ENCODE data around the gene EIPR1.

The EIPR1 gene

DNA sequence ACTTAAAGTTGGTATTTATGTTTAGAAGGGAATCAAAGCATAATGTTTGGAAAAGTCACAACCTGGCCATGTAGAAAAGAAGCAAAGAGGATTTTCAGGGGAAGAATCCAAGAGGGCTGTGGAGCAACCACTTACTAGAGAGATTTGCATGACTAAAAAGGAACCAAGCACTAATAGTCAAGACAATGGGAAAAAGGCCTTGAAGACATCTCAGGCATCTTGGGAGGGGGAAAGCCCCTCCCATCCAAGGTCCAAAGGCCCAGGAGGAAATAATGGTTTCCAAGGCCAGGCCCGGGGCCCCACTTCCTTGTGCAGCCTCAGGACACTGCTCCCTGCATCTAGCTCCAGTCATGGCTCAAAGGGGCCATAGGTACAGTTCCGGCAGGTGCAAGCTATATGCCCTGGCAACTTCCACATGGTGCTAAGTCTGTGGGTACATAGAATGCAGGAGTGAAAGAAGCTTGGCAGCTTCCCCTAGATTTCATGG, 128.1 kb downstream of the EIPR1 start:
- Histone ChIP-seq H3K4me1 (ENCODE audit: control insufficient read depth, insufficient read depth, low read length) (peaks cover 3% of the 10 kb centered on the region), H3K4me3 (ENCODE audit: low read length) (no peak overlapping the region), H3K27me3 (ENCODE audit: control insufficient read depth, insufficient read depth, low read length) (no peaks in the 10 kb centered on the region), H3K9ac (ENCODE audit: low read length) (no peak overlapping the region), H3K36me3 (ENCODE audit: control insufficient read depth, insufficient read depth, low read length) (peaks cover 5% of the 10 kb centered on the region), H3K9me3 (ENCODE audit: control insufficient read depth, low read length) (peaks cover 7% of the 10 kb centered on the region)

DNA sequence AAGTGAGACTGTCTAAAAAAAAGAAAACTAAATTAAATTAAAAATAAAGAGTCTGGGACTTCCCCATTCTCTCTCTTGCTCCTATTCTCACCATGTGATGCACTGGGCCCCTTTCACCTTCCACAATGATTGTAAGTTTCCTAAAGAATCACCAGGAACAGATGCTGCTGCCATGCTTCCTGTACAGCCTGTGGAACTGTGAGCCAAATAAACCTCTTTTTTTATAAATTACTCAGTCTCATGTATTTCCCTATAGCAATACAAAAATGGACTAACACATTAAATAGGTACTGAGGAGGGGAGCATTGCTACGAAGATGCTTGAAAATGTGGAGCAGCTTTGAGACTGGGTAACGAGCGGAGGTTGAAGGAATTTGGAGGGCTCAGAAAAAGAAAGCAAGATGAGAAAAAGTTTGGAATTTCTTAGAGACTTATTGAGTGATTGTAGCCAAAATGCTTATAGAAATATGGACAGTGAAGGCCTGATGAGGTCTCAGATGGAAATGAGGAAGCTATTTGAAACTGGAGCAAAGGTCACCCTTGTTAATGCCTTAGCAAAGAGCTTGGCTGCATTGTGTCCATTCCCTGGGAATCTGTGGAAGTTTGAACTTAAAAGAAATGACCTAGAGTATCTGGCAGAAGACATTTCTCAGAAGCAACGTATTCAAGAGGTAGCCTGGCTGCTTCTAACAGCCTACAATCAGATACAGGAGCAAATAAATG, 128.7 kb downstream of the EIPR1 start:
- Histone ChIP-seq H3K9me3 (ENCODE audit: control insufficient read depth, low read length) (peaks cover 7% of the 10 kb centered on the region), H3K4me1 (ENCODE audit: control insufficient read depth, insufficient read depth, low read length) (peaks cover 5% of the 10 kb centered on the region), H3K27me3 (ENCODE audit: control insufficient read depth, insufficient read depth, low read length) (no peaks in the 10 kb centered on the region), H3K36me3 (ENCODE audit: control insufficient read depth, insufficient read depth, low read length) (peaks cover 5% of the 10 kb centered on the region), H3K9ac (ENCODE audit: low read length) (no peak overlapping the region), H3K4me3 (ENCODE audit: low read length) (no peak overlapping the region)

GRCh38 chr2:3246928-3247714, 130.5 kb downstream of the EIPR1 start:
- peaks cover 5% of the 10 kb centered on the region for H3K4me1 ChIP-seq (ENCODE audit: control insufficient read depth, insufficient read depth, low read length)
- H3K36me3 ChIP-seq (ENCODE audit: control insufficient read depth, insufficient read depth, low read length), result no peaks in the 10 kb centered on the region
- H3K27me3 ChIP-seq (ENCODE audit: control insufficient read depth, insufficient read depth, low read length), result no peaks in the 10 kb centered on the region
- H3K9ac ChIP-seq (ENCODE audit: low read length), result no peak overlapping the region
- peaks cover 7% of the 10 kb centered on the region for H3K9me3 ChIP-seq (ENCODE audit: control insufficient read depth, low read length)
- no peak overlapping the region for H3K4me3 ChIP-seq (ENCODE audit: low read length)

DNA sequence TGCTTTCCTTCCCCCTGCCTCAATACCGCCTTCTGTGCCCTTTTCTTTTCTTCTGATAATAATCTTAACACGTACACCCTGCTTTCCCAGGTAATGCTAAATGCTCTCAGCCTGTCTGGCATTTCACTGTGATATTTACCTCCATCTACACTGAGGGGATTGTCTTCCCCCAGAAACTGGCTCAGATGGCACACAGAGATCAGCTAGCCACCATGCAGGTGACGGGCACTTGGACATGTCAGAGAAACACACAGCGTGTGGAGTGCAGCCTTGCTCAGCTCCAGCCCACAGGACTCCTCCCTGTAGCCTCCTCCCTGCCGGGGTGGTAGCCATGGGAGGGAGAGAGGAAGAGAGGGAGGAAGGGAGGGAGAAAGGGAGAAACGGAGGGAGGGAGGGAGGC, 131.2 kb downstream of the EIPR1 start:
- Histone ChIP-seq H3K9me3 (ENCODE audit: control insufficient read depth, low read length) (peaks cover 7% of the 10 kb centered on the region), H3K27me3 (ENCODE audit: control insufficient read depth, insufficient read depth, low read length) (no peaks in the 10 kb centered on the region), H3K36me3 (ENCODE audit: control insufficient read depth, insufficient read depth, low read length) (no peaks in the 10 kb centered on the region), H3K4me1 (ENCODE audit: control insufficient read depth, insufficient read depth, low read length) (peaks cover 5% of the 10 kb centered on the region), H3K9ac (ENCODE audit: low read length) (no peak overlapping the region), H3K4me3 (ENCODE audit: low read length) (no peak overlapping the region)

DNA sequence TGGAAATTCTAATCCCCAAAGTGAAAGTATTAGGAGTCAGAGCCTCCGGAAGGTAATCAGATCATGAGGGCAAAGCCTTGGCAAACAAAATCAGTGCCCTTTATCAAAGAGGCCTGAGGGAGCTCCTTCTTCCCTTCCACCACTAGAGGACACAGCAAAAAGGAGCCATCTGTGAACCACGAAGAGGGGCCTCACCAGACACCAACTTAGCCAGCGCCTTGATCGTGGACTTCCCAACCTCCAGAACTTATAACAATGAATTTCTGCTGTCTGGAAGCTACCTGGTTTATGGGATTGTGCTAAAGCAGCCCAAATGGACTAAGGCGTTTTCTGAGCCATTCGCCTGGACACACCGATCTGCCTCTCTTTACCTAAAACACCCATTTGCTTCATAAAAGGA, 133.1 kb downstream of the EIPR1 start:
- Histone ChIP-seq H3K9ac (ENCODE audit: low read length) (no peak overlapping the region), H3K36me3 (ENCODE audit: control insufficient read depth, insufficient read depth, low read length) (no peaks in the 10 kb centered on the region), H3K4me1 (ENCODE audit: control insufficient read depth, insufficient read depth, low read length) (peaks cover 5% of the 10 kb centered on the region), H3K27me3 (ENCODE audit: control insufficient read depth, insufficient read depth, low read length) (no peaks in the 10 kb centered on the region), H3K4me3 (ENCODE audit: low read length) (no peak overlapping the region), H3K9me3 (ENCODE audit: control insufficient read depth, low read length) (peaks cover 7% of the 10 kb centered on the region)

GRCh38 chr2:3243804-3244203, 133.8 kb downstream of the EIPR1 start:
- peaks cover 5% of the 10 kb centered on the region for H3K4me1 ChIP-seq (ENCODE audit: control insufficient read depth, insufficient read depth, low read length)
- H3K36me3 ChIP-seq (ENCODE audit: control insufficient read depth, insufficient read depth, low read length), result no peaks in the 10 kb centered on the region
- H3K9me3 ChIP-seq (ENCODE audit: control insufficient read depth, low read length), result peaks cover 1% of the 10 kb centered on the region
- no peaks in the 10 kb centered on the region for H3K27me3 ChIP-seq (ENCODE audit: control insufficient read depth, insufficient read depth, low read length)
- no peak overlapping the region for H3K9ac ChIP-seq (ENCODE audit: low read length)
- H3K4me3 ChIP-seq (ENCODE audit: low read length), result no peak overlapping the region

DNA sequence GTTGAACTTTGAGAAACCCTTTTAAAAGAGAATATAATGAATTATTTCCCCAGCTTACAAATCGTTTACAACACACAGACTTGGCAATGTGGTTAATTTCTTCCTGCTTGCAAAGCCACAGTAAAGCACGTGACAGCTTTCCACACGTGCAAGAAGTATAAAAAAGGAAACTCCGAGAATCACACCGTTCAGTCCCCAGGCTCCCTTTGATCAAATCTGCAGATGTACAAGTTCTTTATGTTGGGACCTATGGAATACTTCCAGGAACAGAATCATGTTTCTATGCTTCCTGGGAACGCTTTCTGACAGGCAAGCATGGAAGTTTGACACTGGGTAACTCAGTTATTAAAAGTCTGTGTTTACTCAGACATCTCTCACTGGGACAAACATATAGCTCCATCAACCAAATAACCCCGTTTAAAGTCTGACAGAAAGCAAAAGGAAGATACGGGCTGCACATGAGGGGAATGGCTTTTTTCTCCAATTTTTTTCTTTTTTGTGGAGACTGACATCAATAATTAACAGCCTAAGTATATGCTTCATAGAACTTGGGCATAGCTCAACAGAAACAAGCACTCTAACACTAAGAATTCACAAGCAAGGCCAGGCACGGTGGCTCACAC, 134.8 kb downstream of the EIPR1 start:
- Histone ChIP-seq H3K9me3 (ENCODE audit: control insufficient read depth, low read length) (no peaks in the 10 kb centered on the region), H3K36me3 (ENCODE audit: control insufficient read depth, insufficient read depth, low read length) (no peaks in the 10 kb centered on the region), H3K4me3 (ENCODE audit: low read length) (no peak overlapping the region), H3K4me1 (ENCODE audit: control insufficient read depth, insufficient read depth, low read length) (peaks cover 5% of the 10 kb centered on the region), H3K27me3 (ENCODE audit: control insufficient read depth, insufficient read depth, low read length) (no peaks in the 10 kb centered on the region), H3K9ac (ENCODE audit: low read length) (no peak overlapping the region)

DNA sequence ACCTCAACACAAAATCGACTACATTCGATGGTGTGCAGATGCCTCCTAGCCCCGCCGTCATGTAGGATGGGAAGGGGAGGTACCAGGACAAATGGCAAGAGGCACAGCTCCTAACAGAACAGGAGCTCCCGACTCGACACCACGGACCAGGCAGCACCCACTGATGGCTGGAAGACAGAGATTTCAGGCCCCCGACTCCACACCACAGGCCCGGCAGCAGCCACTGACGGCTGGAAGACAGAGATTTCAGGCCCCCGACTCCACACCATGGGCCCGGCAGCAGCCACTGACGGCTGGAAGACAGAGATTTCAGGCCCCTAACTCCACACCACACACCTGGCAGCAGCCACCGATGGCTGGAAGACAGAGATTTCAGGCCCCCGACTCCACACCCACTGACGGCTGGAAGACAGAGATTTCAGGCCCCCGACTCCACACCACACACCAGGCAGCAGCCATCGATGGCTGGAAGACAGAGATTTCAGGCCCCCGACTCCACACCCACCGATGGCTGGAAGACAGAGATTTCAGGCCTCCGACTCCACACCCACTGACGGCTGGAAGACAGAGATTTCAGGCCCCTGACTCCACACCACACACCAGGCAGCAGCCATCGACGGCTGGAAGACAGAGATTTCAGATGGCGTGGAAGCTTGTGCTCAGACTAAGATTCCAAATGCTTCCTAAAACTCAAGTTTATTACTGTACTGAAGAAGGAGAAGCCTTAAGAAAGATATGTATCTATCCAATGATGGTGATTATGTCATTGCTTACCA, 135.5 kb downstream of the EIPR1 start:
- H3K36me3 ChIP-seq (ENCODE audit: control insufficient read depth, insufficient read depth, low read length), result no peaks in the 10 kb centered on the region
- no peak overlapping the region for H3K4me3 ChIP-seq (ENCODE audit: low read length)
- H3K27me3 ChIP-seq (ENCODE audit: control insufficient read depth, insufficient read depth, low read length), result no peaks in the 10 kb centered on the region
- H3K4me1 ChIP-seq (ENCODE audit: control insufficient read depth, insufficient read depth, low read length), result peaks cover 5% of the 10 kb centered on the region
- no peaks in the 10 kb centered on the region for H3K9me3 ChIP-seq (ENCODE audit: control insufficient read depth, low read length)
- H3K9ac ChIP-seq (ENCODE audit: low read length), result no peak overlapping the region

DNA sequence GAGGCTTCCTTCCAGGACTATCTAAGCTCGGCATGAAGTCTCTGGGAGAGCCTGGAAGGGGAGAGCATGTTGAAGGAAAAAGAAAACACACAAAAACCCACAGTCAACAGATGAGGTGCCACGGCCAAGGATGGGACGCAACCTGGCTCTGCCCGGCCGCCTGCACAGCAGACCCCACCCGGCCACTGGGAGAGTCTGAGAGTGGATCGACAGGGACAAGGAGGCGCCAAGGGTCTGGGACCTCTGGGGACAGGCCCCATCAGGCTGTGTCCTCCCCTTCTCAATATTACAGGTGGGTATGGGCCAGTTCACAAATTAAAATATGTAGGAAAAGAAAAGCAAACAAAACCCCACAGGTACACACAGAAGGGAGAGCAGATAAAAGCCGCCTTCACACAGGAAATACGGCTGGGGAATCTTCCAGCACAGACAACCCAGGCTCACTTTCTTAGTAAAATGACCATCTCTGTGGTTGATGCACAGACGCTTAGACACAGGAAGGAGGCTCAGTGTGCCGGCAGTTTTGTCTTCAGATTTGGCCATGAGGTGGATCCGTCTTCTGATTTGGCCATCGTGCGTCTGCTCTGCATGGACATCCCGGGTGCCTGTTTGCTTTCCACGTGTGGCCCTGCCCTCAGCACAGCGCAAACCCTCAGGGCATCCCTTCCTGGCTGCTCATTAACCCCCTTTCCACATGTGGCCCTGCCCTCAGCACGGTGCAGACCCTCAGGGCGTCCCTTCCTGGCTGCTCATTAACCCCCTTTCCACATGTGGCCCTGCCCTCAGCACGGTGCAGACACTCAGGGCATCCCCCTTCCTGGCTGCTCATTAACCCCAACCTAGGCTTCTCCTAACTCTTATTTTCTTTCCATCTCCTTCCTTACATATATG, 138.4 kb downstream of the EIPR1 start:
- Histone ChIP-seq H3K27me3 (ENCODE audit: control insufficient read depth, insufficient read depth, low read length) (no peaks in the 10 kb centered on the region), H3K4me1 (ENCODE audit: control insufficient read depth, insufficient read depth, low read length) (peaks cover 3% of the 10 kb centered on the region), H3K4me3 (ENCODE audit: low read length) (no peak overlapping the region), H3K9me3 (ENCODE audit: control insufficient read depth, low read length) (no peaks in the 10 kb centered on the region), H3K9ac (ENCODE audit: low read length) (no peak overlapping the region), H3K36me3 (ENCODE audit: control insufficient read depth, insufficient read depth, low read length) (no peaks in the 10 kb centered on the region)

DNA sequence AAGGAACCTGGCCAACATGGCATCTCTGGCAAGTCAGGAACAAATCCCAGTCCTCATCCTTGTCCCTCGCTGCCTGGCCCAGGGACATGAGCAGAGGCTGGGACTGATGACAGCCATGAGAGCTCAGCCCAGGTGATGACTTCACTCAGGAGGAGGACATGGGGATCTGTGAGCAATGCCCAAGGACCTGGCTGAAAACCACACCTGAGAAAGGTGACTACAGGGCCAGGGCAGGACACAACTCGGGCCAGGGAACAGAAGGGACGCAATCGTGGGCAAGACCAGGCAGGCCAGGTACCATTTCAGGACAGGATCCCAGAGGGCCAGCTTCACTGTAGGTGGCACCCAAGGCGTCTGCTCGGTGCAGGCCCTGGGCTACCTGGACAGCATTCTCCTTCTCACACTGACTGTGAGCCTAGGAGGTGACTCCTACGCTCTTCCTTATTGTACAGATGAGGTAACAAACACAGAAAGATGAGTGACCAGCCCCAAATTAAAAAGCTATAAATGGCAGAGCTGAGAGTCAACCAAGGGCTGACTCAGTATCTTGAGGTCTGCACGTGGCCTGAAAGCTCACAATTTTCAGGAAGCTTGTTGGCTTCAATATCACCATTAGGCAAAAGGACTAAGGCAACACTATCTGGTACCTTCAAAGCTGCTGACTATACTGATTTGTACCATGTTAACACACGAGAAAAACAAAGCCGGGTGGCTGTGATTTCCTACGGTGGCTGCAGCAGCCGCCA, 141.1 kb downstream of the EIPR1 start:
- no peaks in the 10 kb centered on the region for H3K9me3 ChIP-seq (ENCODE audit: control insufficient read depth, low read length)

More for the DNA sequence above, 141.1 kb downstream of the EIPR1 start:
- no peak overlapping the region for H3K9ac ChIP-seq (ENCODE audit: low read length)
- peaks cover 9% of the 10 kb centered on the region for H3K4me1 ChIP-seq (ENCODE audit: control insufficient read depth, insufficient read depth, low read length)
- H3K4me3 ChIP-seq (ENCODE audit: low read length), result no peak overlapping the region
- no peaks in the 10 kb centered on the region for H3K27me3 ChIP-seq (ENCODE audit: control insufficient read depth, insufficient read depth, low read length)
- no peaks in the 10 kb centered on the region for H3K36me3 ChIP-seq (ENCODE audit: control insufficient read depth, insufficient read depth, low read length)

Data from mucosa of stomach (tissue), 1 donor.